ENCODE data around the gene NFXL1.

Gene NFXL1

DNA sequence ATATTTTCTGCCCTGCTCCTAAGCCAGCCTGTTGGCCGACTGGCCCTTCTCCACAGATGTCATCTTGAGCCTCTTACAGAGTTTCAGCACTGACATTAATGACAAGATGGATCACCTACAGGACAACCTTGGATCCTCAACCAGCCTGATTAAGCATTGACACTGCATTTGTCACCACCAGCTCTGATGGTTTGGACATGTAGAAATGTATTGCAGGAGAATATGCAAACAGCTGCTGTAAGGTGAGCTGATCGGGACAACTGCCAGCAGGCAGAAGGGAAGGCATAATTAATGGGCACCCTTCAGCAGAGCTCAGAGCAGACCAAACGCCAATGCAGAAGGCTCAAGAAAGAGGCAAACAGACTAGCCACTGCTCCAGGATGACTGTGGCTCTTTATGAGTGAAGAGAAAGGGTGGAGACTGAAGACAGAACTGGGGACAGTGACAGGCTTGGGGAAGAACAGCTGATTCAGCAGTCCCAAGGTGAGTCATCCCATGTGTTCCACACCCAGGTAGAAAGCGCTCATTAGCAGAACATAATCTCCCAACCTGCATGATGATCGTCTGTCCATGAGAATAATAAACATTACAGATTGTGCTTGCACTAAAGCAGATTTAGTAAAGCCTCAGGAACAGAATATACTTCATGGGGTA is 83.2 kb downstream of the NFXL1 start:
- no peak for DNase-seq (ENCODE audit: low read depth)

- no peak for DNase-seq (ENCODE audit: low read depth)
These were observed 83.9 kb downstream of the NFXL1 start for GRCh38 chr4:47830265-47831025.

GRCh38 chr4:47829438-47829837 is 84.9 kb downstream of the NFXL1 start:
- no peak for DNase-seq (ENCODE audit: low read depth)

DNA sequence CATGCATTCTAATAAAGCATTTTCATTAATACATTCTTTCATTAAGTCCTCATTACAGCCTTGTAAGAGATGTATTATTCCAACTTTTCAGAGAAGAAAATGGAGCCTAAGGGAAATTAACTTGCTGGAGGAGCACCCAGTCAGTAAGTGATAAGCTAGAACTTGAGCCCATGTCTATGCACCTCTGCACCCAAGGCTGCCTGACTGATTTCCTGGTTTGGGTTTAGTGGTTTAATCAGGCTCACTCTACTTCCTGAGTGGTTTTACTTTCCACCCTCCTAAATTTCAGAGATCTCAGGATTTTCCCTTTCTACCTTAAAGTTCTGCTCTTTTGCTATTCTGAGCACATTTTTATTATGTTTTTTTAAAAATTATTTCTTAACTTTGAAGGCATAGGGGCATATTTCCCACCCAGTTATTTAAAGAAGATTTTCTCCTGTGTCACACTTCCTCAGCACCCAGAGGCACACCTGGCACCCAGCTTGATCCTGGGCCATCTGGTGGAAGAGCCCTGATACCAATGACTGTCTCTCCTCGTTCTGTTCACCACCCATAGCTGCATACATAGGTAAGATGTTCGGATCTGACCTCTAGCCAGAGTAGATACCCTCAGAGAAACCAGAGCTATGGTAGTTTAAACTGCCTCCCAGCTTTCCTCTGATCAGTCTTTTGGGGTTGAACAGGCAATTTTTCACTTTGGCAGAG is 86.9 kb downstream of the NFXL1 start:
- DNase-seq (ENCODE audit: low read depth) = no peak

GRCh38 chr4:47824840-47825239 is 89.5 kb downstream of the NFXL1 start:
- DNase-seq (ENCODE audit: low read depth) = no peak

DNA sequence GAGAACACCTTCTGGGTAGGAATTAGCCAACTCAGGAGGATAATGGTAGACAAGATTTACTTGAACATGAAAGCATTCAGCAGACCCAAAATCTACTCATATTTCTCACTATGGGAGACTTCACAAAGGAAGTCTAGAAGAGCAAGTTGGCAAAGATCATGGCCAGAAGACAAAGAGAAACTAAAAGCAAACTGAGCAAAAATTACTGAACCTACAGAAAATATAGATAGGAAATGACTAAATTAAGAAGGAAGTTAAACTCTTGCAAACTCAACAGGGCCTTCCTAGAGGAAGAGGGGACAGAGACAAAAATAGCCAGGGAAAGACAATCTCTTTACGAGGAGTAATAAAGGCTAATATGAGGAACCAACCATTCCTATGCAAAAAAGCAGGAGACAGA is 95.2 kb downstream of the NFXL1 start:
- DNase-seq (ENCODE audit: low read depth) = no peak

GRCh38 chr4:47817275-47817674 is 97.1 kb downstream of the NFXL1 start:
- no peak for DNase-seq (ENCODE audit: low read depth)

DNA sequence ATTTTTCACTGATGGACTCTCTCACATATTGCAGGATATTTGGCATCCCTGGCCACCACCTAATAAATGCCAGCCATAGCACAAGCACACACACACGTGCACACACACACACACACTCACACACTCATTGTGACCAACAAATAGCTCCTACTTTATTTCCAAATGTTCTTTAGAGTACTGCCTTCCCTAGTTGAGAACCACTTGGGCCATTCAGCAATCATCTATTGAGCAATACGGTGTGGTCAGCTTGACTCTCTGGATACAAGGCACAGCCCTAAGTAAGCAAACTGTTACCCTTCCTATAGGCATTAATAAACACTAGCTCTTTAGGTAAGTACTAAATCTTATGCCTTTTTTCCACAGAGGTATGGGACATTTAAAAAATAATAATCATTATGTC is 97.6 kb downstream of the NFXL1 start:
- DNase-seq (ENCODE audit: low read depth) = no peak

- no peak for DNase-seq (ENCODE audit: low read depth)
These were observed 99.6 kb downstream of the NFXL1 start for GRCh38 chr4:47814618-47815295.

DNA sequence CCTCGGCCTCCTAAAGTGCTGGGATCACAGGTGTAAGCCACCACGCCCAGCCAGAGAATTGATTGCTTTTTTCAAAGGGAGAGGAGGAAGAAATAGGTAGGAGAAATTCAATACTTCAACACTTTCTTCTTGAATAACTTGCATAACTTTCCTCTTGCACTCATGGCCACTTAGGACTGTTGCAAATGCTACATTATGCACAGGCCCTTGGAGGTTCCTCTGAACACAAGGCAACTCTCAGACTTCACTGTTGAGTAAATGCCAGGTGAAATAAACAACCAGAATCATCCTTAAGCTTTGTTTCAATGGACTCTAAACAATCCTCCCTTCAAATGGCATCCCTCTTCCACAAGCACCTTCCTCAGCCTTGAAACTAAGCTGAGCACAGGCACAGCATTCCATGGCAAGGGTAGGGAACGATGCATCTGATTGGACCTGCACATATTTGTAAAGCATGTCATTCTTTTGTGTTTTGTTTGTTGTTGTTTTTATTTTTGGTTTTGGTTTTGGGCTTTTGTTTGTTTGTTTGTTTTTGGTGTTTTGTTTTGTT is 104.7 kb downstream of the NFXL1 start:
- DNase-seq (ENCODE audit: low read depth) = no peak

DNA sequence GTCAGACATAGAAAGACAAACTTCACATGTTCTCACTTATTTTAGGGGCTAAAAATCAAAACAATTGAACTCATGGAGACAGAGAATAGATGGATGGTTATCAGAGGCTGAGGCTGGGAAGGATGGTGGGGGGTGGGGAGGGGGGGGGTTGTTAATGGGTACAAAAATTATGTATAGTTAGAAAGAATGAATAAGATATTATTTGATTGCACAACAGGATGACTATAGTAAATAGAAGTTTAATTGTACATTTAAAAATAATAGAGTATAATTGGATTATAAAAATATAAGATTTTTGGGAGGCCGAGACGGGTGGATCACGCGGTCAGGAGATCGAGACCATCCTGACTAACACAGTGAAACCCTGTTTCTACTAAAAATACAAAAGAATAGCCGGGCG is 109.8 kb downstream of the NFXL1 start:
- no peak for DNase-seq (ENCODE audit: low read depth)

GRCh38 chr4:47801481-47802002 is 112.8 kb downstream of the NFXL1 start:
- DNase-seq (ENCODE audit: low read depth) = no peak

DNA sequence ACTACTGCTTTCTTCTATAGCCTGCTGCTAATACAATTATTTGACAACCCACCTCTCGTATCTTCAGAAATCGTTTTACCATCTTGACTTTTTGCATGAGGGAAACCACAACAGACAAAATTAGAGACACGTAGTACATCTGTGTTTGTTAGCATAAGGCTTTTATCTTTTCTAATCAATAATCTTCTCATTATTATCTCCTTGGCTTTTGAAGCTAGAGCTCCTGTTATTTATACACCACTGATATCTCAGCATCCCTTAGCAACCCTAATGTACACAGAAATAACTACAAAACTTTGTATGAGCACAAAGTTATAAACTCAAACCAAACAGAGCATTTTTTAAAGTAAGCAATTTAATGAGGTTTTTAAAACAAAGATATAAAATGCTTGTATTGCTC is 116.2 kb downstream of the NFXL1 start:
- no peak for DNase-seq (ENCODE audit: low read depth)

All from activated T-helper 9 cell treated with anti-CD3 and anti-CD28 coated beads, Interleukin-2, amount 50 U/mL, for 16 hours (primary cell).